ENCODE data around the gene FOLR1. TPM values are rescaled to one million over a fixed set of nuclear protein-coding genes. Genes with fewer than 3 reads are reported as not detected.

The FOLR1 gene
- total and polyA plus RNA-seq, 11 donors = 0.08 to 0.79 (median 0.30) TPM; not detected in 7

GRCh38 chr11:72236774-72237111 is 44.8 kb downstream of the FOLR1 start:
- Histone ChIP-seq H3K4me3 (no peak overlapping the region), H3K27me3 (peaks cover under 1 to 27% (median 12%) of the 10 kb centered on the region in 9 donors), H3K9me3 (no peaks in the 10 kb centered on the region), H3K4me1 (peaks cover 0 to 43% (median 31%) of the 10 kb centered on the region in 12 donors), H3K36me3 (peaks cover 0 to 66% (median 62%) of the 10 kb centered on the region in 9 donors), H3K27ac (peak overlapping the region in 1 of 12 donors; percentile 78)
- 64 to 83% (median 80%) methylated on average over 2 of the region's 2 CpGs for WGBS, 4 donors
- intact Hi-C loops (cut with DNase I) = loop anchor here in 1 of 10 donors (10.0 kb wide), 1 partner anchor 178 kb away; no protein-coding TSS in a partner anchor
- TF ChIP-seq, protein P1, sequence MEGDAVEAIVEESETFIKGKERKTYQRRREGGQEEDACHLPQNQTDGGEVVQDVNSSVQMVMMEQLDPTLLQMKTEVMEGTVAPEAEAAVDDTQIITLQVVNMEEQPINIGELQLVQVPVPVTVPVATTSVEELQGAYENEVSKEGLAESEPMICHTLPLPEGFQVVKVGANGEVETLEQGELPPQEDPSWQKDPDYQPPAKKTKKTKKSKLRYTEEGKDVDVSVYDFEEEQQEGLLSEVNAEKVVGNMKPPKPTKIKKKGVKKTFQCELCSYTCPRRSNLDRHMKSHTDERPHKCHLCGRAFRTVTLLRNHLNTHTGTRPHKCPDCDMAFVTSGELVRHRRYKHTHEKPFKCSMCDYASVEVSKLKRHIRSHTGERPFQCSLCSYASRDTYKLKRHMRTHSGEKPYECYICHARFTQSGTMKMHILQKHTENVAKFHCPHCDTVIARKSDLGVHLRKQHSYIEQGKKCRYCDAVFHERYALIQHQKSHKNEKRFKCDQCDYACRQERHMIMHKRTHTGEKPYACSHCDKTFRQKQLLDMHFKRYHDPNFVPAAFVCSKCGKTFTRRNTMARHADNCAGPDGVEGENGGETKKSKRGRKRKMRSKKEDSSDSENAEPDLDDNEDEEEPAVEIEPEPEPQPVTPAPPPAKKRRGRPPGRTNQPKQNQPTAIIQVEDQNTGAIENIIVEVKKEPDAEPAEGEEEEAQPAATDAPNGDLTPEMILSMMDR (IDR thresholded peaks at IDR 0.05) = no peak
- TF ChIP-seq POLR2A (IDR thresholded peaks at IDR 0.05) = no peak
- DNase-seq = no peak
- ATAC-seq = no peak

- ATAC-seq (peak in 2 of 4 donors; percentile 1 to 2), DNase-seq (no peak)
- Histone ChIP-seq H3K36me3 (peaks cover 0 to 61% (median 56%) of the 10 kb centered on the region in 9 donors), H3K4me3 (no peak overlapping the region), H3K4me1 (peaks cover 0 to 41% (median 31%) of the 10 kb centered on the region in 12 donors), H3K27ac (peak overlapping the region in 1 of 12 donors; percentile 78), H3K27me3 (peaks cover 3 to 32% (median 17%) of the 10 kb centered on the region in 9 donors), H3K9me3 (no peaks in the 10 kb centered on the region)
- 81 to 83% (median 82%) methylated on average over 11 to 22 of the region's 22 CpGs for WGBS, 4 donors
- intact Hi-C loops (cut with DNase I) = loop anchor here in 1 of 10 donors (10.0 kb wide), 1 partner anchor 177 kb away; no protein-coding TSS in a partner anchor
- TF ChIP-seq, protein P1 (IDR thresholded peaks at IDR 0.05) = no peak
- no peak for TF ChIP-seq POLR2A (IDR thresholded peaks at IDR 0.05)
Measured at GRCh38 chr11:72237112-72237931, 45.4 kb downstream of the FOLR1 start.

GRCh38 chr11:72238040-72238450 is 46.1 kb downstream of the FOLR1 start:
- peaks cover 0 to 41% (median 31%) of the 10 kb centered on the region in 12 donors for H3K4me1 ChIP-seq
- peaks cover 0 to 53% (median 49%) of the 10 kb centered on the region in 9 donors for H3K36me3 ChIP-seq
- TF ChIP-seq, protein P1 (IDR thresholded peaks at IDR 0.05) = peak; percentile 43 to 75 (median 62)
- TF ChIP-seq POLR2A (IDR thresholded peaks at IDR 0.05) = no peak
- intact Hi-C loops (cut with DNase I) = loop anchor here in 1 of 10 donors (10.0 kb wide), 1 partner anchor 177 kb away; no protein-coding TSS in a partner anchor
- H3K27ac ChIP-seq = peak overlapping the region in 1 of 12 donors; percentile 78
- DNase-seq (peak in 2 of 5 donors; percentile 52 to 58), ATAC-seq (peak; percentile 30 to 53 (median 48))
- no peak overlapping the region for H3K4me3 ChIP-seq
- H3K9me3 ChIP-seq = no peaks in the 10 kb centered on the region
- 43 to 47% (median 44%) methylated on average over 5 to 16 of the region's 16 CpGs for WGBS, 4 donors
- peaks cover 5 to 39% (median 24%) of the 10 kb centered on the region in 9 donors for H3K27me3 ChIP-seq
